Type B pancreatic cell (in vitro differentiated cells): ENCODE data around the gene ARMC8. TPM values are rescaled to one million over a fixed set of nuclear protein-coding genes. Genes with fewer than 3 reads are reported as not detected.

Experiments
- DNase-seq: peaks from one replicate; pipeline ENCODE4 v3.0.0; 2021; ENCODE audit warnings: mixed read lengths; ENCODE audit not compliant: unreplicated experiment; ENCODE audit errors: extremely low spot score
- H3K27ac Mint-ChIP-seq: 2 replicates; pipeline ENCODE4 v1.8.0; 2021; ENCODE audit warnings: mild to moderate bottlenecking, mixed read lengths
- H3K27me3 Mint-ChIP-seq: 2 replicates; pipeline ENCODE4 v1.8.0; 2021; ENCODE audit warnings: mixed read lengths
- H3K36me3 Mint-ChIP-seq: 2 replicates; pipeline ENCODE4 v1.8.0; 2021; ENCODE audit warnings: mixed read lengths
- H3K4me1 Mint-ChIP-seq: one replicate; pipeline ENCODE4 v1.8.0; 2021; ENCODE audit warnings: mixed read lengths; ENCODE audit not compliant: unreplicated experiment
- H3K4me3 Mint-ChIP-seq: 2 replicates; pipeline ENCODE4 v1.8.0; 2021; ENCODE audit warnings: mild to moderate bottlenecking, mixed read lengths
- H3K9me3 Mint-ChIP-seq: 2 replicates; pipeline ENCODE4 v1.8.0; 2021; ENCODE audit warnings: mixed read lengths
- CTCF ChIP-seq: fragments of 200-600 bp; sonication (generic); conservative IDR thresholded peaks from 2 replicates; pipeline ENCODE4 v1.5.0; 2021; ENCODE audit warnings: antibody characterized with exemption, mild to moderate bottlenecking
- total RNA-seq: library from RNA; stranded (reverse); gene quantifications from 2 replicates; pipeline ENCODE4 v1.2.1, GENCODE V29; 2021; ENCODE audit warnings: low replicate concordance

ARMC8 gene
- total RNA-seq, 1 donor from 2014 or later = 46.1 TPM

DNA sequence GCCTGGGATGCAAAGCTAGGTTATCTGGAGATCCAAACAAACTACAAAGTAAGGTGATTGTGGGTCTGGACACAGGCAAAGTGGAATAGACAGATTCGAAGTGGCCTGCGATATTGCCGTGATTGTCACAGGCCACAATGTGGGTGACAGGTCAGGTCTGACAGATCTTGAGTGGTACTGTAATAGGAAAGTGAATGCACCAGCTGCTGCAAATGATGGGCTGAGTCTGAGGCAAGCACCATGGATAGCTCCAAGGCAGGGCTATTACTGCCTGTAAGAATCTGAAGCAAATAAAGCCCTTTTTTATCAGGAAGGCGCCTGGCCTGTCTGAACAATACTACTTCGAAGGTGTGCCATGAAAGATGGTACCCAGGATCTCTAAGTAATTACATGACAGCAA, 10.0 kb downstream of the ARMC8 start:
- Mint-ChIP-seq H3K4me1 (no peaks in the 10 kb centered on the region), H3K4me3 (no peak overlapping the region), H3K27ac (peak overlapping the region; percentile 31), H3K9me3 (no peaks in the 10 kb centered on the region), H3K27me3 (no peaks in the 10 kb centered on the region), H3K36me3 (no peaks in the 10 kb centered on the region)
- TF ChIP-seq CTCF = no peak
- no peak for DNase-seq

DNA sequence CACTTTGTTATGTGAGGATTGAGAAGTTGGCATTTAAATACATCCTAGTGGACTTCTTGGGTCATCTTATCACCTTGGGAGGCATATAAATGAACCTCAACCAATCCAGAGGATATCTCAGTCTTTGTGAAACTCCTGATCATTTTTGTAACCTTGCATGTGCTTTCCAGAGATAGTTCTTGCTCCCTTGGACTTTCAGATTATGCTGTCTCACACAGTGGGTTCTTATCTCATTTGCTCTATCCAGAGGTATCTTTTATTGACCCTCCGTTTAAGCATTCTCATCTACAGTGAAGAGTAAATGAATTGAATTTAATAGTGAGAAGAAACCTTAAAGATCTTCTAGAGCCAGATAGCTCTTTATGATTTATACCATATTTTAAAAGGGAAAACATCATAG, 10.4 kb downstream of the ARMC8 start:
- Mint-ChIP-seq H3K4me1 (no peaks in the 10 kb centered on the region), H3K27ac (no peak overlapping the region), H3K27me3 (no peaks in the 10 kb centered on the region), H3K9me3 (no peaks in the 10 kb centered on the region), H3K36me3 (no peaks in the 10 kb centered on the region), H3K4me3 (no peak overlapping the region)
- DNase-seq = no peak
- no peak for TF ChIP-seq CTCF

- Mint-ChIP-seq H3K27ac (no peak overlapping the region), H3K9me3 (no peaks in the 10 kb centered on the region), H3K4me1 (peaks cover 12% of the 10 kb centered on the region), H3K27me3 (no peaks in the 10 kb centered on the region), H3K4me3 (no peak overlapping the region), H3K36me3 (peaks cover 7% of the 10 kb centered on the region)
- TF ChIP-seq CTCF = no peak
- DNase-seq = no peak
Measured at GRCh38 chr3:138199851-138200250, 12.8 kb downstream of the ARMC8 start.

DNA sequence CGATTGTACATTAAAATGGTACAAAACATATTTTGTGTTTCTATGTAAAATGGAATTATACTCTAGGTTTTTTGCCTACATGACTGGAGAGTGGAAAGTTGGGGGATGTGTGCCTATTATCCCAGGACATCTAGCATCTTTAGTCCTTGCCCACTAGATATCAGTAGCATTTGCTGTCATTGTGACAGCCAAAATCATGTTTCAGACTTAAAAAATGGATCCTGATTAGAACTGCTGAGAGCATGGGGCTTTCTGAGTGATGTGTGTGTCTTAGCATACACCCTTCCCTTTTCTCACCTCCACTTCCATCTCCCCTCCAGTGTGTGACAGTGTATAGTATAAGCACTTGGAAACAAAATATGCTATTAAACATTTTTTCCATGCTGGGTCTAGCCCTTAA, 13.3 kb downstream of the ARMC8 start:
- Mint-ChIP-seq H3K36me3 (peaks cover 9% of the 10 kb centered on the region), H3K9me3 (no peaks in the 10 kb centered on the region), H3K4me3 (no peak overlapping the region), H3K27me3 (no peaks in the 10 kb centered on the region), H3K4me1 (peaks cover 14% of the 10 kb centered on the region), H3K27ac (no peak overlapping the region)
- TF ChIP-seq CTCF = no peak
- DNase-seq = no peak

GRCh38 chr3:138202945-138203701, 16.0 kb downstream of the ARMC8 start:
- Mint-ChIP-seq H3K27ac (no peak overlapping the region), H3K4me1 (peaks cover 17% of the 10 kb centered on the region), H3K4me3 (no peak overlapping the region)

More at GRCh38 chr3:138202945-138203701, 16.0 kb downstream of the ARMC8 start:
- Mint-ChIP-seq H3K9me3 (no peaks in the 10 kb centered on the region), H3K27me3 (no peaks in the 10 kb centered on the region), H3K36me3 (peaks cover 21% of the 10 kb centered on the region)
- DNase-seq = no peak
- TF ChIP-seq CTCF = no peak
